Prostate gland (tissue), 2 donors: ENCODE data around the gene BIRC7. TPM values are rescaled to one million over a fixed set of nuclear protein-coding genes. Genes with fewer than 3 reads are reported as not detected.

Experiments used
- DNase-seq: peaks from one replicate; pipeline ENCODE4 v3.0.0-alpha.2; 2019; ENCODE audit warnings: low spot score
- H3K27ac ChIP-seq, 2 donors: fragments of 200-600 bp; sonication (generic); 2 replicates each; pipeline ENCODE4 v1.5.1; 2017 to 2019
- H3K27me3 ChIP-seq: fragments of 200-600 bp; sonication (generic); replicated peaks from 2 replicates; pipeline ENCODE4 v1.5.1; 2019; ENCODE audit not compliant: insufficient read depth
- H3K36me3 ChIP-seq, 2 donors: fragments of 200-600 bp; sonication (generic); 1 replicate in 1 of 2; 2 replicates in 1 of 2; pipeline versions ENCODE4 v1.5.1 to v1.8.1; 2017 to 2019
- H3K4me1 ChIP-seq: fragments of 200-600 bp; sonication (generic); replicated peaks from 2 replicates; pipeline ENCODE4 v1.5.1; 2019
- H3K4me3 ChIP-seq, 2 donors: fragments of 200-600 bp; sonication (generic); 2 replicates each; pipeline ENCODE4 v1.5.1; 2017 to 2019
- H3K9me3 ChIP-seq: fragments of 200-600 bp; sonication (generic); 2 replicates; pipeline ENCODE4 v1.5.1; 2017
- CTCF ChIP-seq, 4 experiments: fragments of 200-600 bp in 2 of 4; fragments of 450-650 bp in 2 of 4; sonication (generic) in 2 of 4; IDR thresholded peaks; 1 replicate in 3 of 4; 2 replicates in 1 of 4; pipeline ENCODE4 v1.5.1; 2016 to 2019; ENCODE audit warnings: antibody characterized with exemption in 4 of 4, mild to moderate bottlenecking in 2 of 4, moderate library complexity in 2 of 4
- POLR2A ChIP-seq: fragments of 450-650 bp; IDR thresholded peaks from one replicate; pipeline ENCODE4 v1.6.1; 2016; ENCODE audit warnings: antibody characterized with exemption, mild to moderate bottlenecking
- POLR2AphosphoS5 ChIP-seq: sonication (generic); formaldehyde crosslinking; IDR thresholded peaks from one replicate; pipeline ENCODE4 v1.6.1; 2017; ENCODE audit warnings: antibody characterized with exemption
- WGBS: methylation state at CpG from one replicate; pipeline ENCODE4 v1.1.5; 2018; 5-methylcytosine and 5-hydroxymethylcytosine counted together
- intact Hi-C: fragments of 100-400 bp; cut with DNase I; formaldehyde crosslinking; loops from one replicate; pipeline ENCODE4 v1.14.2; 2022
- total RNA-seq, 2 donors: library from RNA; depleted of rRNA; stranded (reverse); fragments of >200 nt; gene quantifications; one replicate each; pipeline ENCODE4 v1.1.0, GENCODE V29; 2016

BIRC7 gene
- total RNA-seq, 2 donors from 2014 or later: not detected

- intact Hi-C loops: no loop called here
- Histone ChIP-seq H3K4me3 (peak within 1 kb of the TSS; percentile 12 to 26), H3K27me3 (peaks cover 20% of the 10 kb centered on the region), H3K4me1 (no peaks in the 10 kb centered on the region), H3K9me3 (no peaks in the 10 kb centered on the region), H3K36me3 (no peaks in the 10 kb centered on the region), H3K27ac (no peak within 1 kb of the TSS)
- no peak for DNase-seq
- TF ChIP-seq CTCF (IDR thresholded peaks at IDR 0.05): no peak
- no peak for TF ChIP-seq POLR2AphosphoS5
- no peak for TF ChIP-seq POLR2A
- WGBS: 0% methylated on average over 1 of the region's 46 CpGs
Observed at GRCh38 chr20:63254232-63254605, 18.5 kb downstream of the BIRC7 start, which contains the start of gene NKAIN4. NKAIN4 (minus strand) TSS chr20:63254463; CDS start chr20:63254450, 13 bp downstream.

GRCh38 chr20:63254606-63255384, 19.1 kb downstream of the BIRC7 start:
- DNase-seq: no peak
- 45% methylated on average over 24 of the region's 56 CpGs for WGBS
- Histone ChIP-seq H3K9me3 (no peaks in the 10 kb centered on the region), H3K27ac (no peak overlapping the region), H3K4me3 (no peak overlapping the region), H3K4me1 (no peaks in the 10 kb centered on the region), H3K36me3 (no peaks in the 10 kb centered on the region), H3K27me3 (peaks cover 20% of the 10 kb centered on the region)
- intact Hi-C loops: no loop called here
- no peak for TF ChIP-seq POLR2AphosphoS5
- no peak for TF ChIP-seq POLR2A
- no peak for TF ChIP-seq CTCF (IDR thresholded peaks at IDR 0.05)

- peaks cover 20% of the 10 kb centered on the region for H3K27me3 ChIP-seq
- no peaks in the 10 kb centered on the region for H3K4me1 ChIP-seq
- H3K9me3 ChIP-seq: no peaks in the 10 kb centered on the region
- no peaks in the 10 kb centered on the region for H3K36me3 ChIP-seq
- TF ChIP-seq CTCF (IDR thresholded peaks at IDR 0.05) (no peak), POLR2AphosphoS5 (no peak), POLR2A (no peak)
- no peak overlapping the region for H3K27ac ChIP-seq
- intact Hi-C loops: no loop called here
- peak; percentile 17 for DNase-seq
- H3K4me3 ChIP-seq: no peak overlapping the region
- WGBS: 44% methylated on average over 25 of the region's 31 CpGs
Observed at GRCh38 chr20:63255931-63256704, 20.4 kb downstream of the BIRC7 start.

- H3K36me3 ChIP-seq: no peaks in the 10 kb centered on the region
- intact Hi-C loops: no loop called here
- no peak overlapping the region for H3K27ac ChIP-seq
- H3K9me3 ChIP-seq: no peaks in the 10 kb centered on the region
- TF ChIP-seq CTCF (IDR thresholded peaks at IDR 0.05) (no peak), POLR2AphosphoS5 (no peak), POLR2A (no peak)
- WGBS: 93% methylated on average over 4 of the region's 4 CpGs
- no peak overlapping the region for H3K4me3 ChIP-seq
- no peak for DNase-seq
- H3K4me1 ChIP-seq: no peaks in the 10 kb centered on the region
- peaks cover 20% of the 10 kb centered on the region for H3K27me3 ChIP-seq
Observed at GRCh38 chr20:63256954-63257353, 21.2 kb downstream of the BIRC7 start.
